ENCODE data around the gene EIF4E3. TPM values are rescaled to one million over a fixed set of nuclear protein-coding genes. Genes with fewer than 3 reads are reported as not detected.

The EIF4E3 gene
- total RNA-seq, 1 donor from 2014 or later: 49.2 TPM

DNA sequence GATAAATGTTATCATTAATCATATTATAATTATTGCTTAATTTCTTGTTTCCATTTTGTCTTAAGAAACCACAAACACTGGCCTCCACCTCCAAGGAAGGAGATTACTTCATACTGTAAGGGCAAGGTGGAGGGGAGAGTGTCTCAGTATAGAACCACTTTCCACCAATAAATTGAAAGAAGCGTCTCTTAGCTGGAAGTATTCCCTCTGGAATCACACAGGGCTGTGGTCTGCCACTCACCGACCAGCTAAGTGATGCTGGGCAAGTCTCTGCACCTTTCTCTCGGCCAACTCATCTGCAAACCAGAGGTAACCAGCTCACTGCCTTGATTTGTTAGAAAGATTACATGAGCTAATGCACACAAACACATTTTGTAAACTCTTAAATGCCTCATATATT, 63.1 kb downstream of the EIF4E3 start:
- ATAC-seq (no peak), DNase-seq (ENCODE audit: missing footprints) (no peak)
- intact Hi-C loops (cut with DNase I): no loop called here

DNA sequence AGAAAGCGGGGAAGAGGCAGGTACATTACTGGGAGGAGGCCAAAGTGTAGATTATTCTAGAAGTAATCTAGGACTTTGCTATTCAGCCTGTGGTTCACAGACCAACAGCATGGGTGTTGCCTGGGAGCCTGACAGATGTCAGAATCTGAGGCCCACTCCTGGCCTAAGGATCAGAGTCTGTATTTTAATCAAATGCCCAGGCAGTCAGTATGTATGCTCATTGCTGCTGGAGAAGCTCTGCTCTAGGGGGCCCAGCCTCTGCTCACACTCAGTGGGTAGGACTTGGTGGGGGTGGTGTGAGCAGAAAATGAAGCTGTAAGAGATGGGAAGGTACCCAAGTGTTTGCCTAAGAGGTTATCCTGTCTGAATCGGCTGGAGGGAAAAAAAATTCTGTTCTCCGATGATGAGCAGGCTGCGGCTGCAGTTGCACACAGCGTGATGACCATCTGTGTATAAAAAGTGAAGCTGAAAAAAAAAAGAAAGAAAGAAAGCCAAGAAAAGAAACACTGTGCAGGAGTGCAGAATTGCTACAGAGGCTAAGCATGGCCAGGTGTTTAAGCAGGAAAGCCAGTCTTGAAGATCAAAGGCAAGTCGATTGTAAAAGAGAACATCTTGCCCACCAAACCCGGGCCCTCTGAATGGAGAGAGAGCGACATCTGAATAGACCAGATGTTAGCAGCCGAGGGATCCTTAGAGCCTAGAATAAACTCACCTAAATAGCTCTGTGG, 65.2 kb downstream of the EIF4E3 start:
- no peak for DNase-seq (ENCODE audit: missing footprints)
- intact Hi-C loops (cut with DNase I): loop anchor here (10.0 kb wide), 1 partner anchor 1595 kb away; no protein-coding TSS in a partner anchor
- no peak for ATAC-seq

DNA sequence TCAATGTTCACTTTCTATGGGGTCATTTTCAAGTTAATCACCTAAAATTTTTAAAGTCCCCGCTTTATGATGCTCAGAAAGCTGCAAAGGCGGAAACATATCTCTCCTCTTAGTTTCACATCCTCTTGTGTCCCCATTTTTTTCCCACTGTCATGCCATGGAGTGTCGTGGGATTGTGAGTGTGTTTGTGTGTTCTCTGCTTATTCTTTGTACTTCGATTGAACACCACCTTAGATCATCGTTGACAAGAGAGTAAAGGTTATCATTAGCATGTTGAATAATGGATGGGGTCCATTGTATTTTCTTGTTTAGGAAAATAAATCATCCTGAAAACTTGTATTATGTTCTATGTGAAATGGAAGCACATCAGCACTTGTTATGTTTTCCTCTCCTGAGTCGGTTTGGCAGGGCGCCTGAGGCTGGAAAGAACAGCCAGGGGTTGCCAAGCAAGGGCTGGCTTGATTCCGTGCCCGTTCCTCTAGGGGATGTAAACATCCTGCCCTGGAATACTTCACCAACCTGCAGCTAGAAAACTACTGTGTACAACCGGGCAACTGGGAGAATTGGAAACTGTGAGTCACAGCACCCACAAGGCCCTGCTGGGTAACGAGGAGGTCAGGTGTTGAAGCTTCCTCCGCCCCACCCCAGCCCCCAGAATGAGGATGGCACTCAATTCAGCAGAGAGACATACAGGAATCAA, 67.2 kb downstream of the EIF4E3 start:
- DNase-seq (ENCODE audit: missing footprints) (peak; percentile 88), ATAC-seq (peak; percentile 83)
- intact Hi-C loops (cut with DNase I): loop anchor here (10.0 kb wide), 1 partner anchor 1593 kb away; no protein-coding TSS in a partner anchor

DNA sequence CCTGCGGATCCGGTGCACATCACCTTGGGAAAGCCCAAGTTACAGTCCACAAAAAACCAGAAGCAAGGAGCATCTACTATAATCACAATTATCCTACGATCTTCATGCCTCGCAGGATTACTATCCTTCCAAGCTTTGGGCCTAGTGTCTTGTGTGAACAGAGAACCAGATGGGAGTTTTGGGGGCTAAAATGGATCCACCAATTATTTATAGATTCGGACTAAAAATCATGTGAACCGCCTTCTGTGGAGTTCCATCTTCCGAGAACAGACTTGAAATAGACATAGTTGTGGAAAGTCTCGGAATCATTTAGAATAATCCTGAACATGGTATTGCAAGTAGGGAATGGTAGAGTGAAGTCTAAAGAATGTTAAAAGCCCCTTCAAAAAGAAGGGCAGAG, 70.1 kb downstream of the EIF4E3 start:
- intact Hi-C loops (cut with DNase I): loop anchor here (10.0 kb wide), 1 partner anchor 1590 kb away; no protein-coding TSS in a partner anchor
- no peak for ATAC-seq

DNA sequence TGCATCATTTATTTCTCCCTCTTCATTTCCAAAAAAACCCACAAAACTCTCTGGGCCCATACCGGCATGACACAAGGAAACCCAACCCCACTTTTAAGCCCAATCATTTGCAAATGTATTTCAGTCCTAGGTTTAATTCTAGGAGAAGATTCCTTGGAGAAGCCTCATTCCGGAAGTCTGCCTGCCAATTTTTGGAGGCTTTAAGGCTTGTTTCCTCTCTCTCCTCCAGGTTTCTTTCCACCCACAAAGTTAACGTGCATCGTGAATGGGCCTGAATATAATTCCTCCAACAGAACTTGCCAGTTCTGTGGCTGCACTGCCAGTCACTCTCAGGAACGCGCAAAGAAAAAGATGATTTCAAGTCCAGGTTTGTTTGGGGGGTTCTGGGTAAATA, 71.8 kb downstream of the EIF4E3 start:
- intact Hi-C loops (cut with DNase I): loop anchor here (2.0 to 10.0 kb wide), 4 partner anchors 937 to 1589 kb away; no protein-coding TSS in a partner anchor
- no peak for ATAC-seq
- no peak for DNase-seq (ENCODE audit: missing footprints)

More for the DNA sequence above, 70.1 kb downstream of the EIF4E3 start:
- DNase-seq (ENCODE audit: missing footprints): no peak

DNA sequence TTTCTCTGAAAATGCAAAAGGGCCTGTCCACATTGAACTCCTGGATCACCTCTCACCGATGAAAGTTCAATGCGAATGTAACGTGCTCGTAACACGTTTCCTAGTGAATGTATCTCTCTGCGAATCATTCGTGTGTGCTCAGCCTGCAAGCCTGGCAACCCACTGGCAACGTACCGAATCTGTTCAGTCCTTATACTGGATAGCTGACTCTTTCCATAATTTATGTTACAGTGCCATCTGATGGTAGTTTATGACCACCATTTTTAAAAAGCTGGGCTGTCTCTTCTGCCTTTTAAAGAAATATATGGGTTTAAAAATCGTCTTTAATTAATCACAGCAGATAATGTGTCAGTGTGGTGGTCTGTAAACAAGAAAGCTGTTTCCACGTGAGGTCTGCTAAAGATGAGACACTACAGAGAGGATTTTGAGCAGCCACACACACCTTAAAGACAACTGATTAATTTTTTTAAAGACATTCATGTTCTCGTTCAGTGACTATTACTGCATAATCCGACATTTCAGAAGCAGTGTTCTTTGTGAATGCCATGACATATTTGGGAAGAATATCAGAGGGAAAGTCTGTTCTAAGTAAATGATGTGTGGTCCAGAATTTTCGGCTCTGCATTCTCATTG, 72.3 kb downstream of the EIF4E3 start:
- intact Hi-C loops (cut with DNase I): loop anchor here (2.0 to 10.0 kb wide), 4 partner anchors 936 to 1588 kb away; no protein-coding TSS in a partner anchor
- no peak for DNase-seq (ENCODE audit: missing footprints)

DNA sequence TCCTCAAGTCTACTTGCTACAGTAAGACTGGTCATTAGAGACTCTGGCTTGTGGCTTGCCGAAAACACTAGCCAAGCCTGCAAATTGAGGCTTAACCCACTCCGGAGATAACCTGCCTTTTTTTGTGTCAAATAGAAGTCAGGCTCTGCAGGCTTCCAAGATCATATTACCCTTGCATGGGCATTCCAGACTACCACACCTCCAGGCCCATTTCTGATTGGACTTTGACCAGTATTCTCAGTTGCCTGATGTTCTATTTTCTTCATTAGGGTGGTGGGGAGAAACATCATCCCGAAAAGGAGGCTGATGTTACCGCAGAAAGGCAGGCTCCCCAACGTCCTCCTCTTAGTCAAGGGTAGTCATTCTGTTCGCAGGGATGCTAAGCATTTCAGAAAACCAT, 73.6 kb downstream of the EIF4E3 start:
- DNase-seq (ENCODE audit: missing footprints): no peak
- intact Hi-C loops (cut with DNase I): loop anchor here (2.0 to 10.0 kb wide), 4 partner anchors 935 to 1587 kb away; no protein-coding TSS in a partner anchor

More for the DNA sequence above, 72.3 kb downstream of the EIF4E3 start:
- ATAC-seq: peak; percentile 65

DNA sequence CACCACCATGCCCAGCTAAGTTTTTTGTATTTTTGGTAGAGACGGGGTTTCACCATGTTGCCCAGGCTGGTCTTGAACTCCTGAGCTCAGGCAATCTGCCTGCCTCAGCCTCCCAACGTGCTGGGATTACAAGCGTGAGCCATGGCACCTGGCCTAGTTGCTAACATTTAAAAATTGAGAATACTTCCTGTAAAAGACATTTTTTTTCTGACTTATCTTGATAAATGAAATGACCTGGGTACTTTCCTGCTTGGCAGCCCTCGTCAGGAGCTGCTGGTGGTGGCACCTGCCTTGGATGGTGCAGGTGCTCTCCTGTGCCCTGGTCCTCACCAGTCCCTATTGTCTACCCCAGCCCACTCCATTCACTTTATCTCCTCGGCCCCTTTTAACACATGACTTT, 74.8 kb downstream of the EIF4E3 start:
- intact Hi-C loops (cut with DNase I): loop anchor here (5.0 to 10.0 kb wide), 2 partner anchors 1098 to 1586 kb away; no protein-coding TSS in a partner anchor
- DNase-seq (ENCODE audit: missing footprints) (no peak), ATAC-seq (no peak)

More for the DNA sequence above, 73.6 kb downstream of the EIF4E3 start:
- no peak for ATAC-seq

DNA sequence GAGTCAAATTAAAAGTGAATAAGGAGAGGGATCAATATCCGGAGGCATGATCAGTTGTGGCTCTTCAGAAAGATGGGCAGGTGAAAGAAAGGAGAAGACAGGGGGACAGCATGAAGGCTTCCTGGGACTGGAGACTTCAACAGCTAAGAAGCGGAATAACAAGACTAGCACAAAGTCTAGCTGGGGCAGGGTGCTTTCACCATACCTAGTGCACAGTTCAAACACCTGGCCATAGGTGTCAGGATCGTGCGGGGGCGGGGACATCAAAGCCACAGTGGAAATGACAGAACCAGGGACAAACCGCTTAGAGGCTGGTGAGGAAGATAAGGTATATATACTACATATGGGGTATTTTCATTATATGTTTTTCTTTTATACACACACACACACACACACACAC, 75.4 kb downstream of the EIF4E3 start:
- DNase-seq (ENCODE audit: missing footprints): no peak
- intact Hi-C loops (cut with DNase I): loop anchor here (5.0 to 10.0 kb wide), 2 partner anchors 1097 to 1585 kb away; no protein-coding TSS in a partner anchor
- no peak for ATAC-seq

DNA sequence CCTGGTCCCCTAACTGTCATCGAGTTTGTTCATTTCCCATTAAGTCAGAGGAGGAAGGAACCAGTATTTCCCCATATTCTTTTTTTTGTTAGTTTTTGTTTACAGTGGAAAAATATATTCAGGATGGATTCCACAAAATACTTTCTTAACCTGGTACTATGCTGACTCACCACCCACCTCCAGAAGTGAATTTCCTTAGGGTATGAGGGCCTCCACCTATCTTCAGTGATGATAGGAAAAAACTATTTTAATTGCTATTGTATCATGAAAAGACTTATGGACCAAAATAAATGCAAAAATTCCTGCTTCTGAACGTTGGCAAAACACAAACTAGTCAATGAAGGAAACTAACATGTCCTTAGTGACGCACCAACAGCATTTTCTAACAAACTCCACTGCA, 77.5 kb downstream of the EIF4E3 start:
- intact Hi-C loops (cut with DNase I): no loop called here
- no peak for ATAC-seq
- DNase-seq (ENCODE audit: missing footprints): no peak

DNA sequence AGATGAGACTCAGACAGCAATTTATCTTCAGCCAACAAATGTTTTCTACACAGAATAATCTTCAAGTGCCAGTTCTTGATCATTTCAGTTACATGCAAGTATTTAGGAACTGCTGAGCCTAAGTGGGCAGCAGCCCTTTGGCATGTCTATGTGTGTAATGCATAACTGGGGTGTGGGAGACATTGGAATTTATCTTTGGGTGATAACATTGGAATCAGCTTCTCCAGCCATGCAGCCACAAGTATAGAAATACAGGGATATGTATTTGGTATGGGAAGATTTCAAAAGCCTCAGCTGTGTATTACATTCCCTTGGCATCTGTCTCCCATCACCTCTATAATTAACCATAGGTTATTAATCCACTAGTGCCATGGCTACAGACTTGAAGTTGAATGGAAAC, 78.2 kb downstream of the EIF4E3 start:
- intact Hi-C loops (cut with DNase I): no loop called here
- ATAC-seq (no peak), DNase-seq (ENCODE audit: missing footprints) (no peak)

DNA sequence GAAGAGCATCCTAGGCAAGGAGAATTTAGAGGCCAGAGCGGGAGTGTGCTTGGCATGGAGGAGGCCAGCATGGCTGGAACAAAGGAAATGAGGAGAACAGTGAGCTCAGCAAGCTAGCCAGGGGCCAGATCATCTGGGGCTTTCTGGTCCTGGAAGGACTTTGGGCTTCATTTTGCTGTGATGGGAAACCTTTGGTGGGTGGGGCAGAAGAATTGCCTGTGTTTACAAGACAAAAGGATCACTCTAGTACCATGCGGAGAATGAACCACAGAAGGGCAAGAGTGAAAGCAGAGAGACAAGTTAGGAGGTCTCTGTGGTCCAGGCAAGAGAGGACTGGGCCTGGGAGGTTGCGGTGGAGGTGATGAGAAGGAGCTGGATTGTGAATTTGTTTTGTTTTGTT, 80.1 kb downstream of the EIF4E3 start:
- intact Hi-C loops (cut with DNase I): no loop called here
- DNase-seq (ENCODE audit: missing footprints): no peak
- no peak for ATAC-seq

DNA sequence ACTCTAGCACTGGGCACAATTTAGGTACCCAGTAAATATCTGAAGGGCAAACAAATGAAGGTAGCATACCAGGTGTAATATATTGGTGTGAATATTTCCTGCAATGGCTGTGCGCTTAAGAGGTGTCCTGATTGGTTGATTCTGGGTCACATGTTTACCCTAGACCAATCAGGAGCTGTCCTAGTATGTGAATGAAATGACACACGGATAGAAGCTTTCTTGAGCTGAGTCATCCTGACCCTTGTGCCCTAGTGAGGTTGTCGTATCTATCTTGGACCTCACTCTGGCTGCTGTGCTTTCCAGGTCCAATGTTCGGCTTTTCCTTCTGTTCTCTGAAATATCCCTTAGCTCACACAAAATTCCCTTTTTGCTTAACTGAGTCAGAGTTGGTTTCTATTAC, 83.5 kb downstream of the EIF4E3 start:
- DNase-seq (ENCODE audit: missing footprints) (no peak), ATAC-seq (no peak)
- intact Hi-C loops (cut with DNase I): no loop called here

DNA sequence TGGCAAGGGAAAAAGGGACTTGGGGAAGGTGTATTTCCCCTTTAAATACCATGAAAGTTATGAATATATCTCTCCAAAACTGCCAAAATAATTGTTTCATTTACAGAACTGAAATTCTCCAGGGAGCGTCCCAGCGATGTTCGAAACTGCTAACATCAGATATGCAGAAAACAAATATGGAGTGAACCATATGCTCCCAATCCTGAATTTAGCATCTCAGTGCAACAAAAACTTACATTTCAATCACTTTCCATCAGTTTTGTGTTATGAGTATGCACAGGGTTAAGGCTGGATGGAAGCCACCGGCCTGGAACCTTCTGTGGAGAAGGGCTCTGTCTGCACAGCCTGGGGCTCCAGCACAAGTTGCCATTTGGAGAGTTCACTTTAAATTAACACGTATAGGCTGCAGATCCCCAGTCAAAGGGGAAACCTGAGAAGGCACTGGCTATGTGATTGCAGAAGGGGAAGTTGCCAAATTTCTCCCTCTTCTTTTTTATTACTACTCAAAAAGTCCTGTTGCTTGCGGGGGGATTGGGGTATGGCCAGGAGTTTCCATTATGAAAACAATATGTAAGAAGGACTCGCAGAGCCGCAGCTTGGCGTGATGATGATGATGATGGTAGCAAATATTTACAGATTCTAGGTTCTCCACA, 84.7 kb downstream of the EIF4E3 start:
- DNase-seq (ENCODE audit: missing footprints): no peak
- no peak for ATAC-seq
- intact Hi-C loops (cut with DNase I): no loop called here

DNA sequence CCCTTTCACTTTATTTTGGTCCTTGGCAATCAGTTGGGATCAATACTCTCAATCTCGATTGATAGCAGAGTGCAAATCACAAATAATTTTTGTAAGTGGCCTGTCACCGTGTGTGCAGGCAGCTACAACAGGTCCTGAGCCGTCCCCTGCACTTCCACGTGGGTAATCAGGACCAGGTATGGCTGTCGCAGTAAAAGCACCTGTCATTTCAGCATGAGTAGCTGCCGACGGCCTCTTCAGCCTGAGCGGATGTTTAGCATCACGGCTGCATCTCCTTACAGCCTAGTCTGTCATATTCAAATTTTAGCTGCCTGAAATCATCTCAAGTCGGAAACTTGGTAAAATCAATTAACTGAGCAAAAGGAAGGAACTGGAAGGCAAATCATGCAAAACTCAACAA, 88.7 kb downstream of the EIF4E3 start:
- no peak for DNase-seq (ENCODE audit: missing footprints)
- intact Hi-C loops (cut with DNase I): no loop called here
- ATAC-seq: no peak

DNA sequence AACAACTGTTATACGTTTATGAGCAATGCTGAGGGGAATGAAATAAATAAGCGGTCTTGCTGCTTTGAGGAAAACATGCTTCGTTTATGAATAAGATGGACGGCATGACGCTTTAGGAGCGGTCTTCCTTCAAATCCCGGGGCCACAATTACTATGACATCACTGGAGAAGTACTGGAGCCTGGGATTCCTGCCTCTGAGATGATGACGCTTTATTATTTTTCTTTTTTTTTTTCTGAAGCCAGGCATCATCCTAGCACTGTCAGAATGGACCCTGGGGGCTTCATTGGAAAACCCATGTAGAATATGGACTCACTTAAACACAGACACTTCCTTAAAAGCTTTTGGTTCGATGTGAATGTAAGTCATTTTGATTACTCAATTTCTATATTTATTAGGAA, 89.2 kb downstream of the EIF4E3 start:
- DNase-seq (ENCODE audit: missing footprints) (no peak), ATAC-seq (no peak)
- intact Hi-C loops (cut with DNase I): no loop called here

DNA sequence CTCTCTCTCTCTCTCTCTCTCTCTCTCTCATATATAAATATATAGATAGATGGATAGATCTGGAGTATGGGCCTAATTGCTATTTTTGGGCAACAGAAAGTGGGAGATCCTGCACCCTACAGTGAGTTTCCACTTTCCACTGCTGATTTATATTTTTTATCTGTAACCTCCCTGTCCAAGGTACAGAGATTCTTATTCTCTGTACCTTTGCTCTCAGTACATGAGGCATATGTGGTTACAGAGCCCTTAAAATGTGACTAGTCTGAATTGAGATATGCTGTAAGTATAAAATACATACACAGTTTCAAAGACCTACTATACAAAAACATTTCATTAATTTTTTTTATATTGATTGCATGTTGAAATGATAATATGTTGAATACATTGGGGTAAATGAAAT, 90.5 kb downstream of the EIF4E3 start:
- ATAC-seq (no peak), DNase-seq (ENCODE audit: missing footprints) (no peak)
- intact Hi-C loops (cut with DNase I): no loop called here

DNA sequence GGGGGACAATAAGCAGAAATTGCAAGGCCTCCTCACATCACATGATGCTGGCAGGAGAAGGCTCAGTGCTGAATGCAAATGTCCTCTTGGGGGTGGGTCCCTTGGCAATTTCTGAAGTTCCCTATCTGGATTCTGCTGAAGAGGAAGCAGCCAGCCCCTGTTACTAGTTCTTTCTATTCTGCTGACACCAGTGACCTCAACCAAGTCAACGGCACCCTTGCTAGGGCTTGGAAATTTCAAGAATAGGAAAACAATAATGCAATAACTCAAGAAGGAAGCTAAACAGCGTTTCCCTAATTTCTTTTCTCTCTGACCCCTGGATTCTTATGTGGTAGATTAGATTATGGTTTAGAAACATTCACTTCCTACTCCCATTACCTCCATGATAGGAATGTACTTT, 95.5 kb downstream of the EIF4E3 start:
- intact Hi-C loops (cut with DNase I): no loop called here
- DNase-seq (ENCODE audit: missing footprints) (no peak), ATAC-seq (peak; percentile 62)

DNA sequence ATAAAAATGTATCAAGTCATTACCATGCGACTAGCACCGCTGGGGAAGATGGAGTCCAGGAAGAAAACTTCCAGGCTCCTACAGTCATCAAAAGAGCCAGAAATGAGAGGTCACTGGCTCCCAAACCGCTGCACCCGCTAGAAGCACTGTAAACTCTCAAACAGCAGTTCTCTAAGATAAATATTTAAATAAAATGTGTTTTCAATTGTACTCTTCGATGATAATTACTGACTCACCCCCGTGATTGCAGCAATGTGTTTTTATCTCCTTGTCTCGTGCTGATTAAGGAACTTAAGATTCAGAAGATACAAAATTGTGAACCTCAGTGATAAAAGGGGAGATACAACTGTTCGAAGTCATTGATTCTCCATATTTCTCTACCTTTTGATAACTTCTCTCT, 95.9 kb downstream of the EIF4E3 start:
- no peak for DNase-seq (ENCODE audit: missing footprints)
- intact Hi-C loops (cut with DNase I): no loop called here
- no peak for ATAC-seq
